GM19328 (cell line): ENCODE results near the gene PKMYT1.
"Not testable (repeated sequence)": the region's sequence is repeated elsewhere in the genome, so short reads cannot be mapped to it uniquely, and the experiment has no call there.

Experiments used
- ATAC-seq: cut with Tn5 transposase; IDR thresholded peaks from one replicate; pipeline ENCODE4 v1.9.1; 2021; ENCODE audit warnings: mild to moderate bottlenecking, moderate library complexity; ENCODE audit not compliant: unreplicated experiment

Gene PKMYT1

GRCh38 chr16:2938206-2938605 is 42.0 kb downstream of the PKMYT1 start:
- ATAC-seq = no peak

- no peak for ATAC-seq
Observed at GRCh38 chr16:2937170-2937569, 43.1 kb downstream of the PKMYT1 start.

- ATAC-seq = no peak
Observed at GRCh38 chr16:2936436-2937011, 43.7 kb downstream of the PKMYT1 start.

- no peak for ATAC-seq
Observed at GRCh38 chr16:2934450-2934849, 45.8 kb downstream of the PKMYT1 start.

GRCh38 chr16:2933701-2934100 is 46.5 kb downstream of the PKMYT1 start:
- no peak for ATAC-seq

- no peak for ATAC-seq
Observed at GRCh38 chr16:2933136-2933535, 47.1 kb downstream of the PKMYT1 start.

GRCh38 chr16:2931231-2931914 is 48.9 kb downstream of the PKMYT1 start:
- not testable (repeated sequence) for ATAC-seq

GRCh38 chr16:2930236-2930635 is 50.0 kb downstream of the PKMYT1 start:
- no peak for ATAC-seq

- ATAC-seq = no peak
Observed at GRCh38 chr16:2929693-2930092, 50.6 kb downstream of the PKMYT1 start.

GRCh38 chr16:2928796-2929195 is 51.5 kb downstream of the PKMYT1 start:
- no peak for ATAC-seq

- not testable (repeated sequence) for ATAC-seq
Observed at GRCh38 chr16:2928151-2928550, 52.1 kb downstream of the PKMYT1 start.

- ATAC-seq = no peak
Observed at GRCh38 chr16:2927010-2927646, 53.1 kb downstream of the PKMYT1 start.

GRCh38 chr16:2926650-2926999 is 53.6 kb downstream of the PKMYT1 start:
- no peak for ATAC-seq

GRCh38 chr16:2925951-2926649 is 54.1 kb downstream of the PKMYT1 start:
- ATAC-seq = no peak

GRCh38 chr16:2924901-2925755 is 55.1 kb downstream of the PKMYT1 start:
- no peak for ATAC-seq

GRCh38 chr16:2923481-2923880 is 56.8 kb downstream of the PKMYT1 start:
- ATAC-seq = no peak
